HT1080 (cell line): ENCODE data around the gene HECTD4. TPM values are rescaled to one million over a fixed set of nuclear protein-coding genes. Genes with fewer than 3 reads are reported as not detected.
"Not testable (repeated sequence)": the region's sequence is repeated elsewhere in the genome, so short reads cannot be mapped to it uniquely, and the experiment has no call there.

ENCODE experiments used
- DNase-seq: peaks from one replicate; pipeline ENCODE4 v3.0.0-alpha.2; 2015; ENCODE audit warnings: low read depth
- total RNA-seq: library from RNA; depleted of rRNA; stranded (reverse); fragments of >200 nt; shearing (Covaris generic); gene quantifications from 2 replicates; pipeline ENCODE4 v1.2.3, GENCODE V29; 2014

HECTD4 gene
- total RNA-seq, 1 experiment from 2014 or later = 4.8 TPM

DNA sequence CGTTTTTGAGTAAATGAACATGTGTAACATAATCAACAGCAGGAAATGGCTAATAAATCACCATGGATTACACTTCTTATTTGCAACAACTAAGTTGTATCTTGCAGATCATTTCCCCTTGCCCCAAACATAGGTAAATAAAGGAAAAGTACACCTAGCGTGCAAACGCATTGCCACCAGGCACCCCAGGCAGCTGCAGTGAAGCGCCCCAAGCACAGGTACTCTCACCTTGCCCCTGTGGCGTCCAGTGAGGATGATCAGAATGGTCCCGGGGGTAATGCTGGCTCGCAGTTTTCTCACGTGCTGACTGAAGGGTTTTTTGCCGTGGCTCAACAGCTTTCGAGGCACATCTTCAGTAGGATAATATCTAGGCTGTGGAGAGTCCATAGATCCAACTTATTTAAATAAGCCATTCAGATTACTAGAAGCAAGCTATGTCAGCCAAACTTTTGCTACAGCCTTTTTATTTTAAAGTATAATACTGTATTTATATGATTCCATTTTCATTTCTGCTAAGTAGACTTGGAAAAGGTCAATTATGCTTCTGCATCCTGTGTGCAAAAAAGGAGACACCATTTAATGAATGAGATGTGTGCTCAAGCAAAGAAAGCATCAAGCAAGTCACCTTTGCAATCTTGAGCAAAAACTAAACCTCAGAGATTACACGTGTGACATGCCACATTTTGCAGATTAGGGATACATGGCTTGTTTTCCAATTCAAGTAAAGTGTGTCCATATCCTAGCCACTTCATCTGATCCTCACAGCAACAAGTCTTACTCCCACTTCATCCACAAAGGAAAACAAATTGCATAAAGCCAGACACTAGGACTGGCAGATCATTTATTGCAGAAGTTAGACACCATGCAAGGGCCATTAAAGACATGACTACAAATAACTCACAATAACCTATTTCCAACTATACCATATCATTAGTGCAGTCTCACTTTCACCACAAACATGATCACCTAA lies 24.6 kb upstream of the HECTD4 start:
- DNase-seq = no peak

DNA sequence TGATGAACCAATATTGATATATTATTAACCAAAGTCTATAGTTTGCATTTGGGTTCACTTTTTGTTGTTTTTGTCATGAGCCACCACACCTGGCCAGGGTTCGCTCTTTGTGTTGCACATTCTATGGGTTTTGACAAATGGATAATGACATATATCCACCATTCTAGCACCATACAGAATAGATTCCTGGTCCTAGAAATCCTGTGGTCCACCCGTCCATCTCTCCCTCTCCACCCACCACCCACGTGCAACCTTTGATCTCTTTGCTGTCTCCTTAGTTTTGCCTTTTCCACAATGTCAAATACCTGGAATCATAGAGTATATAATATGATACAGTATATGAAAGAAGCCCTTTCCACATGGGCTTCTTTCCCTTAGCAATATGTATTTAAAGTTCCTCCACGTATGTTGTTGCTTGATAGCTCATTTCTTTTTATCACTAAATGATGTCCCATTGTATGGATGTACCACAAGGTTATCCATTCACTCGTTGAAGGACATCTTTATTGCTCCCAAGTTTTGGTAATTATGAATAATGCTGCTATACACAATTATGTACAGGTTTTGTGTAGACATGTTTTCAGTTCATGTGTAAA lies 19.8 kb upstream of the HECTD4 start:
- DNase-seq = no peak

DNA sequence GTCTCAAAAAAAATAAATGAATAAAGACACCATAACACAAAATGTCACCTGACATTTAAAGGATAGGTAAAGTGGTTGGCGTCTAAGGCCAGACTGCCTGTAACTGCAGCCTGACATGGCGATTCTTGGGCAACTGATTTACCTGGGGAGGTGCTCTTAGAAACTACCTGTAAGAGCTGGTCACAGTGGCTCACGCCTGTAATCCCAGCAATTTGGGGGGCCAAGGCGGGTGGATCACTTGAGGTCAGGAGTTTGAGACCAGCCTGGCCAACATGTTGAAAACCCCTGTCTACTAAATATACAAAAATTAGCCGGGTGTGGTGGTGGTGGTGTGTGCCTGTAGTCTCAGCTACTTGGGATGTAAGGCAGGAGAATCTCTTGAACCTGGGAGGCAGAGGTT lies 18.8 kb upstream of the HECTD4 start:
- no peak for DNase-seq

DNA sequence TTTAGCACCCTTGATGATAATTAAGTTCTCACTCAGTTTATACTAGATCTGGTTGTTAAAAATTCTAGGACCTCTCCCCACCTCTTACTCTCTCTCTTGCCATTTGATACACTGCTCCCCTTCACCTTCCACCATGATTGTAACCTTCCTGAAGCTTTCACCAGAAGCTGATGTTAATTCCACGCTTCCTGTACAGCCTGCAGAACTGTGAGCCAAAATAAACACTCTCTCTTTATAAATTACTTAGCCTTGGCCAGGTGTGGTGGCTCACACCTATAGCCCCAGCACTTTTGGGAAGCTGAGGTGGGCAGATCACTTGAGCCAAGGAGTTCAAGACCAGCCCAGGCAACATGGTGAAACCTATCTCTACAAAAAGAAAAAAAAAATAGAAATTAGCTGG lies 11.1 kb upstream of the HECTD4 start:
- DNase-seq = no peak

DNA sequence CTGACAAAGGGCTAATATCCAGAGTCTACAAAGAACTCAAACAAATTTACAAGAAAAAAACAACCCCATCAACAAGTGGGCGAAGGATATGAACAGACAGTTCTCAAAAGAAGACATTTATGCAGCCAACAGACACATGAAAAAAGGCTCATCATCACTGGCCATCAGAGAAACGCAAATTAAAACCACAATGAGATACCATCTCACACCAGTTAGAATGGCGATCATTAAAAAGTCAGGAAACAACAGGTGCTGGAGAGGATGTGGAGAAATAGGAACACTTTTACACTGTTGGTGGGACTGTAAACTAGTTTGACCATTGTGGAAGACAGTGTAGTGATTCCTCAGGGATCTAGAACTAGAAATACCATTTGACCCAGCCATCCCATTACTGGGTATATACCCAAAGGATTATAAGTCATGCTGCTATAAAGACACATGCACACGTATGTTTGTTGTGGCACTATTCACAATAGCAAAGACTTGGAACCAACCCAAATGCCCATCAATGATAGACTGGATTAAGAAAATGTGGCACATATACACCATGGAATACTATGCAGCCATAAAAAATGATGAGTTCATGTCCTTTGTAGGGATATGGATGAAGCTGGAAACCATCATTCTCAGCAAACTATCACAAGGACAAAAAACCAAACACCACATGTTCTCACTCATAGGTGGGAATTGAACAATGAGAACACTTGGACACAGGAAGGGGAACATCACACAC lies 7.9 kb upstream of the HECTD4 start:
- not testable (repeated sequence) for DNase-seq

DNA sequence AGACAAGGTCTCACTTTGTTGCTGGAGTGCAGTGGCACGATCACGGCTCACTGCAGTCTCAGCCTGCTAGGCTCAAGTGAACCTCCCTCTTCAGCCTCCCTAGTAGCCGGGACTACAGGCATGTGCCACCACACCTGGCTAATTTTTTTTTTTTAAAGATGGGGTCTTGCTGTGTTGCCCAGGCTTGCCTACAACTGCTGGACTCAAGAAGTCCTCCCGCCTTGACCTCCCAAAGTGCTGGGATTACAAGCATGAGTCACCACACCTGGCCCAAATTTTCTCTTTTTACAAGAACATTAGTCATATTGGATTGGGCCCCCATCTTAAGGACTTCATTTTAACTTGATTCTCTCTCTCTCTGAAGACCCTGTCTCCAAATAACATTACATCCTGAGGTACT lies 7.0 kb upstream of the HECTD4 start:
- DNase-seq = no peak

DNA sequence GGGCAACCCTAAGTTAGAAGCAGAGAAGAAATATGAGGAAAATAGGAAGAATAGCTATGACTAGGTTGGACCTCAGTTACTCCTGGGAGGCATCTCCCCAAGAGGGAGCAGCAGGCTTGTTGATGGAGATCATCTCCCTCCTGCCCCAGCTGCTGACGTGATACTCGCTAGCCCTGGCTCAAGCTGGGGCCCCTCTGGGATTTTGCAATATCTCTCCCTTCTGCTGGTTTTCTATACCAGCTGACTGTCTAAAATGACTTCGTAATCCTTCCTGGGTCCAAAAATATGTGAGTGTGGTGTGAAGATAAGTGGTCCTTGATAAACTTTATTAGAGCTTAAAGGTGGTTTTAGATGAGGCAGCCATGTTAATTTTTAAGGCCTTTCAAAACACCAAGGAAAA lies 4.5 kb upstream of the HECTD4 start:
- no peak for DNase-seq

DNA sequence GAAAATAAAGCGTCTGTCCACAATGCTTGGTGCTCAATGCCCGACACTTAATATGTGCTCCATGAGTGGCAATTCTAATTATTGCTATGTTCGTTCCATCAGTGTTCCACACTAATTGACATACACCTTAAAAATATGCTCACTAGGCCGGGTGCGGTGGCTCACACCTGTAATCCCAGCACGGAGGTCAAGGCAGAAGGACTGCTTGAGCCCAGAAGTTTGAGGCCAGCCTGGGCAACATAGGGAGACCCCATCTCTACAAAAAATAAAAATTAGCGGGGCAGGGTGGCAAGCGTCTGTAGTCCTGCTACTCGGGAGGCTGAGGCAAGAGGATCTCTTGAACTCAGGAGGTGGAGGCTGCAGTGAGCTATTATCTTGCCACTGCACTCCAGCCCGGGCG lies 635 bp upstream of the HECTD4 start:
- no peak for DNase-seq

DNA sequence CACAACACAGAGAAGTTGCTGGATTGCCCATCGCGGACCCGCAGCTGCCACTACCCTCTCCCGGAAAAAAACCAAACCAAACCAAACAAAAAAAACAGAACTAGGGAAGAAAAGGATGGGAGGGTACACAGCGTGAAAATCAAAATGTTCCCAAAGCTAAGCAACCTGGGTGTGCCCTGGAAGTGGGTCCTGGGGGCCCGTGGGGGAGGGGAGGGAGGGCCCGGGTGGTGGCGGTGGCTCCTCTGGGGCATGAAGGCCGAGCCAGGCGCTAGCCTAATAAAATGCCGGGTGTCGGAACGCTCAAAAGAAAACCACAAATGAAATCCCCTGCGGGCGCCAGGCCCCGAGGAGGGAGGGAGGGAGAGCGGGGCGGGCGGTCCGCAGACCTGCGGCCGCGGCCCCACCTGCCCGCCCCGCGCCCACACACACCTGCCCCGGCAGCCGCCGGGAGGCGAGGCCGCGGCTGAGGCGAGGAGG lies 787 bp downstream of the HECTD4 start:
- DNase-seq = no peak

DNA sequence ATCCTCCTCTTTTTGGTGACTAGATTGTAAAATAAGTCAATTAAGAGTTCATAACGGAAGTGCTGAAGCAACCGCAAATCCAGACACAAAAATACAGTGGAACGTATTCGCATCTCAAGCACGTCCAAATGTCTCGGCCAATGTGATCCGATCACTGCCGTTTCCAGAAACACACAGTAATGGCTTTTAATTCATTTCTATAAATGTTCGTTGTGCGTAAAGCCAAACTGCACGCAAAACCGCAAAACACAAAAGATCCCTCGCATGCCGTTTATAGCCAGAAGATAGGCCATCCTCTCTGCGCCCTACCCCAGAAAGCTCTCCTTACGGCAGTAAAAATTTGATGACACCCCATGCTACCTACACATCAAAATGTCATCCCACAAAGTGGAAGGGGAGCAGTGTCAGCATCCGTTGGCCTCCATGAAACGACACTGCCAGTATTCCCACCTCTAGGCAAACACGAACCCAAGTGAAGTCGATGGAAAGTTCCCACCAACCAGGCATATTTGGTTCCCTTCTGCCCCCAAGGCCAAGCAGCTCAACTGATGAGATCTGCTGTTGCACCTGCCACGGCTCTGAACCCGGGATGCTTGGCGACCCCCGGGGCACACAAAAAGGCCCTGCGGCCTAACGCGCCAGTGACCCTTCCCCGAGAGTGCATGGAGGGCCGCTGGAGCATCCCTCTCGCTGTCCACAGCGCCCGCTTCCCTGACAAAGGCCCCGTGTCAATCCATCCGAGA lies 1.4 kb downstream of the HECTD4 start:
- DNase-seq = no peak

DNA sequence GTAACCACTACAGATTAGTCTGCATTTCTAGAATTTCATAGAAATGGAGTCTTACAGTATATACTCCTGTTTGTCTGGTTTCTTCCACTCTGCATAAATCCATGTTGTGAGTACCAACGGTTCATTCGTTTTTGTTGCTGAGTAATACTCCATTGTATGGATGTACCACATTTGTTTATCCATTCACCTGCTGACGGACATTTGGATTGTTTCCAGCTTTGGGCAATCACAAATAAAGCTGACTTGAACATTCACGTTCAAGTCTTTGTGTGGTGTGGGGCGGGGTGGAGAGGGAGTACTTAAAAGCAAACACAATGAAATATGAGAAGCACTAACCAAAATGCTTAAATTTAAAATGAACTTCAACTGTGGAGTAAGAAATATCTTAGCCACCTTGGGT lies 7.1 kb downstream of the HECTD4 start:
- no peak for DNase-seq

DNA sequence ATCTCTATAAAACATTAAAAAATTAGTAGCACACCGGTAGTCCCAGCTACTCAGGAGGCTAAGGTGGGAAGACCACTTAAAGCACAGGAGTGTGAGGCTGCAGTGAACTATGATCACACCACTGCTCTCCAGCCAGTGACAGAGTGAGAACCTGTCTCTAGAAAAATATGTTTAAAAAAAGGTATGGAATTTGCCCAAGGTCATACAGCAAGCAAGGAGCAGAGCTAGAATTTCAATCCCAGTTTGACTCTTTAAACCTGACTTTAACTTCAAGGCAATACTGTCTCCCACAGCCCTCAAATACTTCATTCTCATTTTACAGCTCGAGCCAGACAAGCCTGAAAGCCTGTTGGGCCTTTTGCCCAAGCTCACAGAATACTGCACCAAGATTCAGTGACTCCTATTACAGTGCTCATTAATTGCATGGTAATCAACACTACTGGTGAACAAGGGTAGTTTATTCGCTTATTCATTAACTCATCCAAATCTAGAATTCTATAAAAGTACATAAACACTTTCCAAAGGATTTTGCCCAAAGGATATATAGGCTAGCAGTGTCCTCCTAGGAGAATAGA lies 8.0 kb downstream of the HECTD4 start:
- DNase-seq = no peak

DNA sequence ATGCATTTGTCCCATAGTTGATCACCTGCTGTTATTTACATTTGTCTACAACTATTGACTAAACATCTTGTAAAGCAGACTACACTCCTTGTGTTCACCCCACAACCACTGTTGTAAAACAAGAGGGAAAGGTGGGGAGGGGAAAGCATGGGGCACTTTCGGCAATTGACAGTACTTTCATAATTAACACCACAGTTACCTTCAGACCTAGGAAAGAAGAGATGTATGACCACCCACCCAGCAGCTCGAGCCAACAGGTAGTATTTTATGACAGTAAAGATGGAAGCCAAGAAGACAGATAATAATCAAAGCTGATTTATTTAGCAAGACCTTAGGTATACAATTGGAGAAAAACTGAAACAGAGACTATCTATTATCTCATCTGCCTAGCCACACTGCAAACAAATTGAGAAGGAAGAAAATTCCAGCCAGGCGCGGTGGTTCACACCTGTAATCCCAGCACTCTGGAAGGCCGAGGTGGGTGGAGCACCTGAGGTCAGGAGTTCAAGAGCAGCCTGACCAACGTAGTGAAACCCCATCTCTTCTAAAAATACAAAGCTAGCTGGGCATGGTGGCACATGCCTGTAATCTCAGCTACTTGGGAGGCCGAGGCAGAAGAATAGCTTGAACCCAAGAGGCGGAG lies 11.2 kb downstream of the HECTD4 start:
- DNase-seq = no peak

DNA sequence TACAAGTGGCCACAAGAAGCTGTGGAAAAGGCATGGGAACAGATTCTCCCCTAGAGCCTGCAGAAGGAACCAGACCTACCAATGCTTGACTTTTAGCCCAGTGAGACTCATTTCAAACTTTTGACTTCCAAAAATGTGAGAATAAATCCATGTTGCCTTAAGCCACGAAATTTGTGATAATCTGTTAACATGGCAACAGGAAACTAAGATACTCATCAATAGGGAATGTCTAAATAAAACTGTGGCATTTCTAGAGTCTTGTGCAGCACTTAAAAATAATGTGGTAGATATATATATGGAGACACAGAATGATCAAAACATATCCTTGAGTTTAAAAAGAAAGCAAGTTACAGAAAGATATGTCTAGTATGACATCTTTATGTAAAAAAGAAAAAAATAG lies 12.0 kb downstream of the HECTD4 start:
- no peak for DNase-seq

DNA sequence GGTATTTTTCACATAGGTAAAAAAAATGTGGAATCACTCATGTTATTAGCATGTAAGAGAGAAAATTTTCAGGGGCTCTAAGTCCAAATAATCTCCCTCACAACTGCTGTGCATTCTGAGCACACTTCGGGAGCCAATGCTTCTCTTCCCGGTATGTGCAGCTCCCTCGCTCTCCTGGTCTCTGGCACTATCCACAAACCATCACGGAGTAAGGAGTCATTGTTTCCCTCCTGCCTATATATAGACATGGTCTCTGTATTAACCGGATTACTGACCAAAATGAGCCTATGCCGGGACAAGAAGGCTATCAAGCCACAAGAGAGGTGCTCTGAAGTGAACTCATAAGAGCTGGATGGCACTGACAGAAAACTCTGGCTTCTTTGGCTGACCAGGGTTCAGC lies 13.4 kb downstream of the HECTD4 start:
- no peak for DNase-seq

DNA sequence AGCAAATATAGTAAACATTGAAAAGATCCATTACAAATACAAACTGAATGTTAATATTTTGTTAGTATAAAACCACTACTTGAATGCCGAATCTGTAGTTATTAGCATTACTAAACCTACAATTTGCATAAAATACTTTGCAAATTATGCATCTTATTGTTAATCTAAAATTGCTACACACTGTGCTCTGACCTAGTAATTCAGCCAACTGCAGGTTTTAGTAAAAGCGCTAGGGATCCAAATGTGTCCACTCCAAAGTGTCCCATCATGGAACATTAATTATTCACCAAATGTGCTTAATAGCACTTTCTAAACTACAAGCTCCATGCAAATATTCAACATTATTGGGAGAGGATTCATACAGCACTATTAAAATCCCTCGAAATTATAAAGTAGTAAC lies 14.3 kb downstream of the HECTD4 start:
- no peak for DNase-seq

DNA sequence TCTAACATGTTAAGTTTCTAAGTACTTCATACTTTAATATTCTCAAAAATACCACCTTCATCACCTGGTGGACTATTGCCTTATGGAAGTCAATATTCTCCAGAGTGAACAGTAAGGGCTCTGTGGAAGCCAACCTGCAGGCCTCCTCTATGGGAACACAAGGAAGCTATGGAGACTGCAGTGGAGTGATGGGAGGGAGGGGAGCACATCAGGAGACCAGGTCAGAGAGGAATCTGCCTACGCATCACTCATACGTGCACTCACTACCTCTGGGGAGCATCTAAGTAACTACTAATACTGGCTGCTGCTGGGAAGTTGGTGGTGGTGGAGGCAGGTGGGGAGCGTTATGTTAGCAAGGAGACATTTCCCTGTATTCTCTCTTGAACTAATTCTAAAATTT lies 19.9 kb downstream of the HECTD4 start:
- DNase-seq = no peak

DNA sequence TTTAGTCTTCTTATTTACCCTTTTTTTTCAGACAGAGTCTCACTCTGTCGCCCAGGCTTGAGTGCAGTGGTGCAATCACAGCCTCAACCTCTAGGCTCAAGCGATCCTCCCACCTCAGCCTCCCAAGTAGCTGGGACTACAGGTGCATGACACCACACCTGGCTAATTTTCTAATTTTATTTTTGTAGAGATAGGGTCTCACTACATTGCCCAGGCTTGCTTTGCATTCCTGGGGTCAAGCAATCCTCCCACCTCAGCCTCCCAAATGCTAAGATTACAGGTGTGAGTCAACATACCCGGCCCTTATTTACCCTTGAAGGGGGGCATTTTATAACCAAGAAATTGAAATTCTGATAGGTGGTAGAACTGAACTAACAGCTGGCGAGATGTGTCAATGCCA lies 21.0 kb downstream of the HECTD4 start:
- no peak for DNase-seq

DNA sequence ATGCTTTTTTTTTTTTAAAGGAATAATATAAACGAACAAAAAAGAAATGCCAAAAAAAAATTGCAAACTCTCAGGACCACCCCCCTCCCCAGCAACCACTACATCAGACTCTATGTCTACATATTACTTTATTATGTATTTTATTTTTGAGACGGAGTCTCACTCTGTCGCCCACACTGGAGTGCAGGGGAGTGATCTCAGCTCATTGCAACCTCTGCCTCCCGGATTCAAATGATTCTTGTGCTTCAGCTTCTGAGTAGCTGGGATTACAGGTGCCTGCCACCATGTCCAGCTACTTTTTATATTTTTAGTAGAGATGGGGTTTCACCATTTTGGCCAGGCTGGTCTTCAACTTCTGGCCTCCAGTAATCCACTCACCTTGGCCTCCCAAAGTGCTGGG lies 22.9 kb downstream of the HECTD4 start:
- DNase-seq = no peak

DNA sequence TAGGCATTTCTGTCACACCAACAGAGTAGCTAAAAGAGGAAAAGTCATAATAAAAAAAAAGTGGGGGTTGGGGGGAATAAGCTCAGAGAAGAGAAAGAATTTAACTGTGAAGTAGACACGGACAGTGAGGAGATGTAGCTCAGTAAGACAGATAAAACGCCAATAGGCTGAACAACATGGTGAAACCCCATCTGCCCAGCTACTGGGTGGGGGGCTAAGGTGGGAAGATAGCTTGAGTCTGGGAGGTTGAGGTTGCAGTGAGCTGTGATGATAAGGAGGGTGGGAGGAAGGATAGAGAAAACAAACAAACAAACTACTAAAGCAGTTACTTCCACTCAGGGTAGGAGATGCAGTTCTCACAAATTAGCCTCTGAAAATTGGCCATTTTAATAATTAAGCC lies 25.0 kb downstream of the HECTD4 start:
- DNase-seq = no peak

DNA sequence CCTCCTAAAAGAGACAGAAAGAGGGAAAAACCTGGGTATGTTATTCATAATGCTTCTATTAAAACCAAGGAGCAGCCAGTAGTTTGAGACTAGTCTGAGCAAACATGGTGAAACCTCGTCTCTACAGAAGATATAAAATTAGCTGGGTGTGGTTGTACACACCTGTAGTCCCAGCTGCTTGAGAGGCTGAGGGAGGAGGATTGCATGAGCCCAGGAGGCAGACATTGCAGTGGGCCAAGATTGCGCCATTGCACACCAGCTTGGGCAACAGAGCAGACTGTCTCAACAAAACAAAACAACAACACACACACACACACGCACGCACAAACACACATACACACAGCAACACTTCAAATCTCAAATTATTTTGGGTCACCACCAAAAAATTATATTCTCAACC lies 27.8 kb downstream of the HECTD4 start:
- DNase-seq = no peak
